A673 (cell line): ENCODE measurements around the gene IQCM.

ENCODE experiments used
- EZH2 ChIP-seq: fragments of 200-600 bp; sonication (generic); IDR thresholded peaks from 2 replicates; pipeline ENCODE4 v1.6.1; 2017; ENCODE audit warnings: borderline replicate concordance, low read depth, mild to moderate bottlenecking, mixed read lengths, antibody characterized with exemption, low read length; ENCODE audit not compliant: poor library complexity, severe bottlenecking
- TF ChIP-seq, protein P1 (sequence below): fragments of 300-800, 200-600 bp; sonication (generic); conservative IDR thresholded peaks from 2 replicates; pipeline ENCODE4 v1.5.1; 2017; ENCODE audit warnings: low read depth, mild to moderate bottlenecking, antibody characterized with exemption, low read length, moderate library complexity, mixed read lengths

DNA sequence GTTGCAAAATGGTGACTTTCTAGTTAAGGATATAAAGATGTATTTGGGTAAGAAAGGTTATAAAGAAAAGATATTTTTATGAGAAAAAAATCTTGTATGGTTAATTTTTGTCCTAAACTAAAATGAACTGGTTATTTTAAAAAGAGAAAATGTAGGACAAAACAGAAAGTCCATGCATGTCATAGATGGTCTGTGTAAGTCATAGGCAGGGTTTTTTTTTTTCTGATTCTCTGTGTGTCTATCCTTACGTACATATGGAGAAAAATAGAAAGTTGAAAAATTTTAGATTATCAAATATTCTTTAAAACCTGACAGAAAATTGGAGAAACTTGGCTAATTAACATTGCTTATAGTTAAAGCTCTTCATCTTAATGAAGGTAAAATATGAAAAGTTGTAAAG lies 493.4 kb downstream of the IQCM start:
- TF ChIP-seq, protein P1, sequence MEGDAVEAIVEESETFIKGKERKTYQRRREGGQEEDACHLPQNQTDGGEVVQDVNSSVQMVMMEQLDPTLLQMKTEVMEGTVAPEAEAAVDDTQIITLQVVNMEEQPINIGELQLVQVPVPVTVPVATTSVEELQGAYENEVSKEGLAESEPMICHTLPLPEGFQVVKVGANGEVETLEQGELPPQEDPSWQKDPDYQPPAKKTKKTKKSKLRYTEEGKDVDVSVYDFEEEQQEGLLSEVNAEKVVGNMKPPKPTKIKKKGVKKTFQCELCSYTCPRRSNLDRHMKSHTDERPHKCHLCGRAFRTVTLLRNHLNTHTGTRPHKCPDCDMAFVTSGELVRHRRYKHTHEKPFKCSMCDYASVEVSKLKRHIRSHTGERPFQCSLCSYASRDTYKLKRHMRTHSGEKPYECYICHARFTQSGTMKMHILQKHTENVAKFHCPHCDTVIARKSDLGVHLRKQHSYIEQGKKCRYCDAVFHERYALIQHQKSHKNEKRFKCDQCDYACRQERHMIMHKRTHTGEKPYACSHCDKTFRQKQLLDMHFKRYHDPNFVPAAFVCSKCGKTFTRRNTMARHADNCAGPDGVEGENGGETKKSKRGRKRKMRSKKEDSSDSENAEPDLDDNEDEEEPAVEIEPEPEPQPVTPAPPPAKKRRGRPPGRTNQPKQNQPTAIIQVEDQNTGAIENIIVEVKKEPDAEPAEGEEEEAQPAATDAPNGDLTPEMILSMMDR = no peak
- TF ChIP-seq EZH2 = no peak
